ENCODE measurements around the gene CLDN15.

Gene CLDN15

GRCh38 chr7:101239951-101240220 is 2.3 kb upstream of the CLDN15 start:
- TF ChIP-seq, protein P1, sequence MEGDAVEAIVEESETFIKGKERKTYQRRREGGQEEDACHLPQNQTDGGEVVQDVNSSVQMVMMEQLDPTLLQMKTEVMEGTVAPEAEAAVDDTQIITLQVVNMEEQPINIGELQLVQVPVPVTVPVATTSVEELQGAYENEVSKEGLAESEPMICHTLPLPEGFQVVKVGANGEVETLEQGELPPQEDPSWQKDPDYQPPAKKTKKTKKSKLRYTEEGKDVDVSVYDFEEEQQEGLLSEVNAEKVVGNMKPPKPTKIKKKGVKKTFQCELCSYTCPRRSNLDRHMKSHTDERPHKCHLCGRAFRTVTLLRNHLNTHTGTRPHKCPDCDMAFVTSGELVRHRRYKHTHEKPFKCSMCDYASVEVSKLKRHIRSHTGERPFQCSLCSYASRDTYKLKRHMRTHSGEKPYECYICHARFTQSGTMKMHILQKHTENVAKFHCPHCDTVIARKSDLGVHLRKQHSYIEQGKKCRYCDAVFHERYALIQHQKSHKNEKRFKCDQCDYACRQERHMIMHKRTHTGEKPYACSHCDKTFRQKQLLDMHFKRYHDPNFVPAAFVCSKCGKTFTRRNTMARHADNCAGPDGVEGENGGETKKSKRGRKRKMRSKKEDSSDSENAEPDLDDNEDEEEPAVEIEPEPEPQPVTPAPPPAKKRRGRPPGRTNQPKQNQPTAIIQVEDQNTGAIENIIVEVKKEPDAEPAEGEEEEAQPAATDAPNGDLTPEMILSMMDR (IDR thresholded peaks at IDR 0.05) = no peak

DNA sequence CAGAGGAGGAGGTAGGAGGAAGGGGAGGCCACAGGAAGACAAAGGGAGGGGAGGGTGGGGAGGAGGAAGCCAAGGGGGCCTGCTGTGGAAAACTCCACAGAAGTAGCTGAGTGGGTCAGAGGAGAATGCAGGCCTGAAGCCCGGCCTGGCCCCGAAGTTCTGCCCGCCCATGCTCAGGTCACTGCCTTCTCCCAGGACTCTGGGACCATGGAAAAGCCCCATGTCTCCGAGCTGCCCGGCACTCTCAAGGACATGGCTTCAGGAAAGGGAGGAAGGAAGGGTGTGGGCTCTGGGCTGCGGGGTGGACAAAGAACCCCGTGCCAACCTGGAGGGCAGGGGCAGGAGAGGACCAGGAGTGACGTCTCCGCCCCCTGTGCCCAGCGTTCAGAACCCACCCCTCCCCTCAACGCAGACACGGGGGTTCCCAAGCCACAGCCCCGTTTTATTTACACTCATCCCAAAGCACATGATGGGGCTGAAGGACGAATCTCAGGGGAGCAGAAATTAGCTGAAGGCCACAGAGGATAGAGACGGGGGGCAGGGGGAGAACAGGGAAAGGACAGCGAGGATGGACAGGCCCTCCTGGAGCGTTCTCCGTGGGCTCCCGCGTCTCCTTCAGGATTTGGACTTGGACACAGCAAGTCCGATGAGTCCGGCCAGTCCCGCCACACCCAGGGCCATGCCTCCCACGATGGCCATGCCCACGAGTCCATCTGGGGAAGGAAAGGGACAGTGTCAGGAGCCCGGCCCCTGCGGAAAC is 1.8 kb upstream of the CLDN15 start:
- TF ChIP-seq, protein P1 (IDR thresholded peaks at IDR 0.05) = no peak

- TF ChIP-seq, protein P1 (IDR thresholded peaks at IDR 0.05) = no peak
Measured at GRCh38 chr7:101238226-101239182, 902 bp upstream of the CLDN15 start.

DNA sequence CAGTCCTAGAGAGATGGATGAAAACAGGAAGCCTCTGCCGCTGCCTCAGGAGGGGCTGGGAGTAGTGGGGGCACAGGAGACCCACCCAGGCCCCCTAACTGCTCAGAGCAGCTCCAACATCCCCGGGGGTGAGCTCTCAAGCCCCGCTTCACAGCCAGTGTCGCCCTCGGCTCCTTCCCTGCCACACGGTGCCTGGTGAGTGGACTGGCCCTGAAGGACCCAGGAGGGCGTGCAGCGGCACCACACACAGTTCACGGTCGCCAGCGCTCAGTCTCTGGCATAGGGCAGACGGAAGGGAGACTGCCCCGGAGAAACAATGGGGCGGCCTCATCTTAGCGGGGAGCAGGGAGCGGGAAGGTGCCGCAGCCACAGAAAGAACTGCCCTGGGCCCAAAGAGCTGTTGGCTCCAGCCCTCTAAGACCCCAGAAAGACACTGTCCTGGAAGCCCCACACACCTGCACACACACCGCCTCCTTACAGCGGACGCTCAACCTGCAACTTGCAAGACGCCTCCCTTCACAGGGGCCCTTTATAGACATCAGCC is 1.2 kb downstream of the CLDN15 start:
- TF ChIP-seq, protein P1 (IDR thresholded peaks at IDR 0.05) = no peak

GRCh38 chr7:101235522-101235921 is 2.1 kb downstream of the CLDN15 start:
- TF ChIP-seq, protein P1 (IDR thresholded peaks at IDR 0.05) = no peak

- TF ChIP-seq, protein P1 (IDR thresholded peaks at IDR 0.05) = peak; percentile 21; the same call in 1 of the 2 replicates
Measured at GRCh38 chr7:101235050-101235449, 2.6 kb downstream of the CLDN15 start.

DNA sequence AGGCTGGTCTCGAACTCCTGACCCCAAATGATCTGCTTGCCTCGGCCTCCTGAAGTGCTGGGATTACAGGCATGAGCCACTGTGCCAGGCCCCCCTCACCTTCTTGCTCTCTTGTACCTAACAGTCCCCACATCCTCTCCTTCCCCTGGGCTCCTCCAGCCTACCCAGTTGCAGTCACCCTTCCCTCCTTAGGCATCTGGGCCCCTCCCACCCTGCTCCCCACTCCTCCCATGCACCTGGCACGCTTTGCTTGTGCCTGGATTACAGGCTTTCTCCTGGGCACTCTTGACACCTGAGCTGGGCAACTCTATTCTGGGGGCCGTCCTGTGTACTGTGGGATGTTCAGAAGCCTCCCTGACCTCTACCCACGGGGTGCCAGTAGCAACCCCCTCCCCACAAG is 3.0 kb downstream of the CLDN15 start:
- TF ChIP-seq, protein P1 (IDR thresholded peaks at IDR 0.05) = no peak

All from LNCAP (cell line).